Measurements from ENCODE around the gene ALPK1.
"Not testable (repeated sequence)": the region's sequence is repeated elsewhere in the genome, so short reads cannot be mapped to it uniquely, and the experiment has no call there.

Gene ALPK1

GRCh38 chr4:112473985-112474384 lies 176.8 kb downstream of the ALPK1 start:
- DNase-seq, result no peak

GRCh38 chr4:112485930-112486329 lies 188.8 kb downstream of the ALPK1 start:
- DNase-seq, result no peak

GRCh38 chr4:112490808-112491207 lies 193.6 kb downstream of the ALPK1 start:
- not testable (repeated sequence) for DNase-seq
